Neuronal stem cell (in vitro differentiated cells): ENCODE measurements around the gene TMEM185B.

ENCODE experiments used
- DNase-seq: peaks from one replicate; pipeline ENCODE4 v3.0.0-alpha.2; 2013; ENCODE audit warnings: low spot score
- H2AFZ ChIP-seq: one replicate; pipeline ENCODE4 v1.6.1; 2013; ENCODE audit warnings: mild to moderate bottlenecking, low read length, inconsistent platforms
- H2AK5ac ChIP-seq: 2 replicates; pipeline ENCODE4 v1.6.1; 2013; ENCODE audit warnings: low read depth, mild to moderate bottlenecking, inconsistent platforms, low read length, moderate library complexity, mixed read lengths
- H2BK120ac ChIP-seq: 2 replicates; pipeline ENCODE4 v1.6.1; 2013; ENCODE audit warnings: low read depth, mild to moderate bottlenecking, inconsistent platforms, low read length, moderate library complexity, mixed read lengths
- H2BK12ac ChIP-seq: one replicate; pipeline ENCODE4 v1.6.1; 2013; ENCODE audit warnings: low read length, inconsistent platforms
- H2BK15ac ChIP-seq: 2 replicates; pipeline ENCODE4 v1.6.1; 2013; ENCODE audit warnings: mild to moderate bottlenecking, low read length, inconsistent platforms, mixed read lengths
- H2BK5ac ChIP-seq: one replicate; pipeline ENCODE4 v1.6.1; 2013; ENCODE audit warnings: inconsistent platforms, mild to moderate bottlenecking, low read length, moderate library complexity
- H3K14ac ChIP-seq: one replicate; pipeline ENCODE4 v1.6.1; 2013; ENCODE audit warnings: low read length, inconsistent platforms
- H3K18ac ChIP-seq: 2 replicates; pipeline ENCODE4 v1.6.1; 2013; ENCODE audit warnings: low read length, inconsistent platforms
- H3K23ac ChIP-seq: 2 replicates; pipeline ENCODE4 v1.6.1; 2013; ENCODE audit warnings: low read depth, mild to moderate bottlenecking, mixed read lengths, low read length, inconsistent platforms; ENCODE audit not compliant: poor library complexity
- H3K27ac ChIP-seq: replicated peaks from 3 replicates; pipeline ENCODE4 v1.5.1; 2013; ENCODE audit warnings: low read length, inconsistent platforms
- H3K27me3 ChIP-seq, 3 experiments: 2 replicates each; pipeline ENCODE4 v1.6.1; 2013; ENCODE audit warnings: low read length in 3 of 3, mild to moderate bottlenecking in 2 of 3, inconsistent platforms in 1 of 3, low read depth in 1 of 3, mixed read lengths in 1 of 3, moderate library complexity in 1 of 3; ENCODE audit not compliant: control insufficient read depth in 3 of 3, insufficient read depth in 3 of 3
- H3K36me3 ChIP-seq, 2 donors: replicated peaks in 1 of 2; 2 replicates each; pipeline ENCODE4 v1.6.1; 2013; ENCODE audit warnings: low read length in 2 of 2; ENCODE audit not compliant: control insufficient read depth in 2 of 2, insufficient read depth in 2 of 2
- H3K4ac ChIP-seq: 2 replicates; pipeline ENCODE4 v1.6.1; 2013; ENCODE audit warnings: inconsistent platforms, mild to moderate bottlenecking, low read length, moderate library complexity
- H3K4me1 ChIP-seq, 2 donors: 1 replicate in 1 of 2; 2 replicates in 1 of 2; pipeline ENCODE4 v1.6.1; 2013; ENCODE audit warnings: low read length in 2 of 2, low read depth in 1 of 2; ENCODE audit not compliant: control insufficient read depth in 2 of 2, insufficient read depth in 1 of 2
- H3K4me2 ChIP-seq: one replicate; pipeline ENCODE4 v1.6.1; 2013; ENCODE audit warnings: mild to moderate bottlenecking, low read length, inconsistent platforms; ENCODE audit not compliant: insufficient read depth, poor library complexity, severe bottlenecking
- H3K4me3 ChIP-seq, 2 donors: 2 replicates each; pipeline ENCODE4 v1.5.1; 2013; ENCODE audit warnings: low read length in 2 of 2, mild to moderate bottlenecking in 2 of 2, inconsistent platforms in 1 of 2, moderate library complexity in 1 of 2
- H3K79me1 ChIP-seq: one replicate; pipeline ENCODE4 v1.6.1; 2013; ENCODE audit warnings: low read depth, mild to moderate bottlenecking, inconsistent platforms, low read length, moderate library complexity
- H3K9ac ChIP-seq: one replicate; pipeline ENCODE4 v1.6.1; 2013; ENCODE audit warnings: mild to moderate bottlenecking, low read depth, low read length, inconsistent platforms; ENCODE audit not compliant: poor library complexity
- H3K9me3 ChIP-seq, 2 donors: replicated peaks in 1 of 2; 2 replicates each; pipeline versions ENCODE3 to v1.6.1; 2013; ENCODE audit warnings: low read length in 2 of 2, mild to moderate bottlenecking in 2 of 2, inconsistent platforms in 1 of 2, low read depth in 1 of 2, mixed read lengths in 1 of 2, moderate library complexity in 1 of 2; ENCODE audit not compliant: control insufficient read depth in 2 of 2, insufficient read depth in 1 of 2
- H4K8ac ChIP-seq: one replicate; pipeline ENCODE4 v1.6.1; 2013; ENCODE audit warnings: low read depth, mild to moderate bottlenecking, inconsistent platforms, low read length, moderate library complexity
- H4K91ac ChIP-seq: one replicate; pipeline ENCODE4 v1.6.1; 2013; ENCODE audit warnings: low read length, low read depth, mild to moderate bottlenecking, inconsistent platforms; ENCODE audit not compliant: poor library complexity
- WGBS, 2 donors: extraction: QIAGEN DNeasy Blood & Tissue Kit; methylation state at CpG; one replicate each; pipeline ENCODE4 v1.1.7; 2013; ENCODE audit warnings: missing lambda C conversion rate in 2 of 2, mixed read lengths in 1 of 2; ENCODE audit not compliant: insufficient read length in 2 of 2, insufficient replicate concordance in 1 of 2; ENCODE audit errors: extremely low coverage in 2 of 2; 5-methylcytosine and 5-hydroxymethylcytosine counted together

TMEM185B gene

GRCh38 chr2:120258196-120258595 is 35.0 kb upstream of the TMEM185B start:
- no peak overlapping the region for H2BK15ac ChIP-seq
- H2BK12ac ChIP-seq: no peak overlapping the region
- H3K27ac ChIP-seq: no peak overlapping the region
- H3K18ac ChIP-seq: no peak overlapping the region
- H2AFZ ChIP-seq: no peak overlapping the region
- no peak overlapping the region for H3K9ac ChIP-seq
- H2AK5ac ChIP-seq: no peak overlapping the region
- H2BK120ac ChIP-seq: no peak overlapping the region
- no peak overlapping the region for H3K4me3 ChIP-seq
- peaks cover 5% of the 10 kb centered on the region for H3K79me1 ChIP-seq
- no peak overlapping the region for H3K4me2 ChIP-seq
- no peaks in the 10 kb centered on the region for H3K27me3 ChIP-seq
- H3K9me3 ChIP-seq: peaks cover 8 to 13% of the 10 kb centered on the region in 2 donors
- no peak for DNase-seq
- no peak overlapping the region for H3K4ac ChIP-seq
- no peak overlapping the region for H2BK5ac ChIP-seq
- no peak overlapping the region for H4K8ac ChIP-seq
- no peak overlapping the region for H4K91ac ChIP-seq
- H3K23ac ChIP-seq: no peak overlapping the region
- peaks cover 6 to 12% of the 10 kb centered on the region in 2 donors for H3K4me1 ChIP-seq
- no peak overlapping the region for H3K14ac ChIP-seq
- WGBS, 2 donors: no CpG with 5 or more reads among the region's 9 CpGs
- no peaks in the 10 kb centered on the region for H3K36me3 ChIP-seq

- no peak overlapping the region for H4K8ac ChIP-seq
- no peak overlapping the region for H3K4ac ChIP-seq
- H3K4me3 ChIP-seq: no peak overlapping the region
- no peak overlapping the region for H3K27ac ChIP-seq
- H2BK5ac ChIP-seq: no peak overlapping the region
- no peak overlapping the region for H2AK5ac ChIP-seq
- no peak overlapping the region for H2AFZ ChIP-seq
- H3K9me3 ChIP-seq: peaks cover 8 to 13% of the 10 kb centered on the region in 2 donors
- no peak overlapping the region for H3K9ac ChIP-seq
- no peaks in the 10 kb centered on the region for H3K36me3 ChIP-seq
- no peak overlapping the region for H2BK12ac ChIP-seq
- H4K91ac ChIP-seq: no peak overlapping the region
- H3K14ac ChIP-seq: no peak overlapping the region
- no peaks in the 10 kb centered on the region for H3K27me3 ChIP-seq
- no CpG with 5 or more reads among the region's 1 CpG for WGBS, 2 donors
- peaks cover 6 to 9% of the 10 kb centered on the region in 2 donors for H3K4me1 ChIP-seq
- H2BK15ac ChIP-seq: no peak overlapping the region
- no peak for DNase-seq
- no peak overlapping the region for H3K4me2 ChIP-seq
- H3K79me1 ChIP-seq: peaks cover 5% of the 10 kb centered on the region
- H3K23ac ChIP-seq: no peak overlapping the region
- no peak overlapping the region for H3K18ac ChIP-seq
- H2BK120ac ChIP-seq: no peak overlapping the region
Measured at GRCh38 chr2:120257522-120257921, 34.3 kb upstream of the TMEM185B start.

- no peak overlapping the region for H3K23ac ChIP-seq
- no peak overlapping the region for H3K27ac ChIP-seq
- peaks cover 6 to 8% of the 10 kb centered on the region in 2 donors for H3K4me1 ChIP-seq
- H2BK5ac ChIP-seq: no peak overlapping the region
- no peaks in the 10 kb centered on the region for H3K36me3 ChIP-seq
- H2BK120ac ChIP-seq: no peak overlapping the region
- H3K4me3 ChIP-seq: no peak overlapping the region
- H2AK5ac ChIP-seq: no peak overlapping the region
- H3K18ac ChIP-seq: no peak overlapping the region
- no peak overlapping the region for H2BK15ac ChIP-seq
- H3K9me3 ChIP-seq: peaks cover 8 to 13% of the 10 kb centered on the region in 2 donors
- WGBS, 2 donors: no CpG with 5 or more reads among the region's 1 CpG
- no peak overlapping the region for H4K8ac ChIP-seq
- H2AFZ ChIP-seq: no peak overlapping the region
- H3K9ac ChIP-seq: no peak overlapping the region
- H3K27me3 ChIP-seq: peaks cover 0 to 4% (median 3%) of the 10 kb centered on the region in 3 experiments
- H3K4me2 ChIP-seq: no peak overlapping the region
- peaks cover 5% of the 10 kb centered on the region for H3K79me1 ChIP-seq
- H3K14ac ChIP-seq: no peak overlapping the region
- no peak overlapping the region for H2BK12ac ChIP-seq
- no peak for DNase-seq
- no peak overlapping the region for H4K91ac ChIP-seq
- H3K4ac ChIP-seq: no peak overlapping the region
Measured at GRCh38 chr2:120256651-120257000, 33.4 kb upstream of the TMEM185B start.

- no peak overlapping the region for H3K4me2 ChIP-seq
- H3K4me1 ChIP-seq: peaks cover 6 to 8% of the 10 kb centered on the region in 2 donors
- no peak for DNase-seq
- no peak overlapping the region for H2BK12ac ChIP-seq
- H2AFZ ChIP-seq: no peak overlapping the region
- no CpG with 5 or more reads among the region's 9 CpGs for WGBS, 2 donors
- no peak overlapping the region for H2AK5ac ChIP-seq
- H3K4ac ChIP-seq: no peak overlapping the region
- peaks cover 5% of the 10 kb centered on the region for H3K79me1 ChIP-seq
- no peak overlapping the region for H3K23ac ChIP-seq
- no peak overlapping the region for H3K27ac ChIP-seq
- no peak overlapping the region for H4K91ac ChIP-seq
- H3K27me3 ChIP-seq: peaks cover 0 to 9% (median 3%) of the 10 kb centered on the region in 3 experiments
- no peak overlapping the region for H4K8ac ChIP-seq
- H2BK5ac ChIP-seq: no peak overlapping the region
- no peak overlapping the region for H2BK15ac ChIP-seq
- no peak overlapping the region for H3K14ac ChIP-seq
- no peak overlapping the region for H3K9ac ChIP-seq
- peaks cover 8 to 11% of the 10 kb centered on the region in 2 donors for H3K9me3 ChIP-seq
- H3K18ac ChIP-seq: no peak overlapping the region
- no peaks in the 10 kb centered on the region for H3K36me3 ChIP-seq
- H2BK120ac ChIP-seq: no peak overlapping the region
- no peak overlapping the region for H3K4me3 ChIP-seq
Measured at GRCh38 chr2:120255986-120256650, 32.9 kb upstream of the TMEM185B start.
